ENCODE results near the gene DRGX.

DNA sequence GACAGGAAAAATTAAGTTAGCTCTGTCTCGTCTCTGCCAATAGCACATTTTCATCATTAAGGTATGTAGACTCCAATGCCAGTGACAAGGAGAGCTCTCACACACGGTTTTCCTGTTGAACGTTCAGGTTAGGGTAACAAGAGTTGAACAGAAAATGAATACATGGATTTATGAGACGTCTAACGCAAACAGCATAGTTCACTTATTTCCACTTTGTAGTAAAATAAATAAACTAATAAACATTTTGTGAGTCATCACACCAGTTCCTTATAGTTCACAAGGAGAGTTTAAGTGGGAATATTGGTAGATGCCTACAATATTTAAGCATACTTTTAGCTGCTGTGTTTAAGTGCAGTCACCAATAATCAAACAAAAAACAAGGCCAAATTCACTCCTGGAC, 21.1 kb downstream of the DRGX start:
- TF ChIP-seq, protein P1, sequence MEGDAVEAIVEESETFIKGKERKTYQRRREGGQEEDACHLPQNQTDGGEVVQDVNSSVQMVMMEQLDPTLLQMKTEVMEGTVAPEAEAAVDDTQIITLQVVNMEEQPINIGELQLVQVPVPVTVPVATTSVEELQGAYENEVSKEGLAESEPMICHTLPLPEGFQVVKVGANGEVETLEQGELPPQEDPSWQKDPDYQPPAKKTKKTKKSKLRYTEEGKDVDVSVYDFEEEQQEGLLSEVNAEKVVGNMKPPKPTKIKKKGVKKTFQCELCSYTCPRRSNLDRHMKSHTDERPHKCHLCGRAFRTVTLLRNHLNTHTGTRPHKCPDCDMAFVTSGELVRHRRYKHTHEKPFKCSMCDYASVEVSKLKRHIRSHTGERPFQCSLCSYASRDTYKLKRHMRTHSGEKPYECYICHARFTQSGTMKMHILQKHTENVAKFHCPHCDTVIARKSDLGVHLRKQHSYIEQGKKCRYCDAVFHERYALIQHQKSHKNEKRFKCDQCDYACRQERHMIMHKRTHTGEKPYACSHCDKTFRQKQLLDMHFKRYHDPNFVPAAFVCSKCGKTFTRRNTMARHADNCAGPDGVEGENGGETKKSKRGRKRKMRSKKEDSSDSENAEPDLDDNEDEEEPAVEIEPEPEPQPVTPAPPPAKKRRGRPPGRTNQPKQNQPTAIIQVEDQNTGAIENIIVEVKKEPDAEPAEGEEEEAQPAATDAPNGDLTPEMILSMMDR (IDR thresholded peaks at IDR 0.05) = no peak
- TF ChIP-seq EP300 (IDR thresholded peaks at IDR 0.05) = no peak
- TF ChIP-seq POLR2A (IDR thresholded peaks at IDR 0.05) = no peak
